HepG2 (cell line): ENCODE results near the gene ZNHIT6. TPM values are rescaled to one million over a fixed set of nuclear protein-coding genes. Genes with fewer than 3 reads are reported as not detected.

Experiments
- ARID3A ChIP-seq: IDR thresholded peaks from 2 replicates; pipeline ENCODE4 v1.6.1; 2012; ENCODE audit warnings: low read depth, low read length, improper control_type of control experiment
- ATF7 ChIP-seq, 2 experiments: fragments of 450-650 bp in 1 of 2; sonication (generic) in 1 of 2; formaldehyde crosslinking in 1 of 2; IDR thresholded peaks; 2 replicates each; pipeline versions ENCODE4 v1.4.0 to v1.6.1; 2016 to 2020; ENCODE audit warnings: antibody characterized with exemption in 1 of 2, mild to moderate bottlenecking in 1 of 2, missing genetic modification reagents in 1 of 2
- ATRX ChIP-seq: sonication (generic); formaldehyde crosslinking; IDR thresholded peaks from 2 replicates; pipeline ENCODE4 v1.4.0; 2020; ENCODE audit warnings: missing genetic modification reagents, borderline replicate concordance
- CC2D1A ChIP-seq: sonication (generic); formaldehyde crosslinking; IDR thresholded peaks from 2 replicates; pipeline ENCODE4 v1.8.1; 2023; ENCODE audit warnings: mild to moderate bottlenecking, missing genetic modification reagents
- CREB1 ChIP-seq, 2 experiments: fragments of 450-650 bp in 1 of 2; IDR thresholded peaks; 2 replicates each; pipeline ENCODE4 v1.6.1; 2016 to 2017; ENCODE audit warnings: control low read depth in 1 of 2, mild to moderate bottlenecking in 1 of 2, missing compliant biosample characterization in 1 of 2, missing genetic modification characterization in 1 of 2
- FOXP1 ChIP-seq, 2 experiments: fragments of 450-650 bp in 1 of 2; IDR thresholded peaks; 2 replicates each; pipeline ENCODE4 v1.6.1; 2017 to 2018; ENCODE audit warnings: antibody characterized with exemption in 1 of 2
- FOXP4 ChIP-seq: sonication (generic); formaldehyde crosslinking; IDR thresholded peaks from 2 replicates; pipeline ENCODE4 v1.4.0; 2020; ENCODE audit warnings: missing genetic modification reagents
- GATAD2A ChIP-seq: IDR thresholded peaks from 2 replicates; pipeline ENCODE4 v1.6.1; 2016
- HNF1B ChIP-seq: sonication (generic); formaldehyde crosslinking; IDR thresholded peaks from 2 replicates; pipeline ENCODE4 v1.5.1; 2020; ENCODE audit warnings: mild to moderate bottlenecking, moderate library complexity, missing genetic modification reagents
- MED1 ChIP-seq: sonication (generic); formaldehyde crosslinking; IDR thresholded peaks from 2 replicates; pipeline ENCODE4 v1.4.0; 2020; ENCODE audit warnings: missing genetic modification reagents
- MIXL1 ChIP-seq: IDR thresholded peaks from 2 replicates; pipeline ENCODE4 v1.6.1; 2016
- NCOA2 ChIP-seq: sonication (generic); formaldehyde crosslinking; IDR thresholded peaks from 2 replicates; pipeline ENCODE4 v1.8.0; 2022; ENCODE audit warnings: inconsistent platforms
- RARA ChIP-seq: IDR thresholded peaks from 2 replicates; pipeline ENCODE4 v1.6.1; 2016; ENCODE audit warnings: missing genetic modification reagents, missing compliant biosample characterization
- ZNF24 ChIP-seq: fragments of 450-650 bp; IDR thresholded peaks from 2 replicates; pipeline ENCODE4 v1.6.1; 2017; ENCODE audit warnings: antibody characterized with exemption, mild to moderate bottlenecking
- ZNF607 ChIP-seq: sonication (generic); formaldehyde crosslinking; IDR thresholded peaks from 2 replicates; pipeline ENCODE4 v1.5.1; 2020; ENCODE audit warnings: missing genetic modification reagents, mild to moderate bottlenecking, borderline replicate concordance
- ZNF614 ChIP-seq: IDR thresholded peaks from 2 replicates; pipeline ENCODE4 v1.6.1; 2018; ENCODE audit warnings: missing biosample characterization, missing genetic modification reagents, inconsistent platforms, borderline replicate concordance
- ZNF644 ChIP-seq: IDR thresholded peaks from 2 replicates; pipeline ENCODE4 v1.6.1; 2016; ENCODE audit warnings: low read depth
- ZZZ3 ChIP-seq: sonication (generic); formaldehyde crosslinking; IDR thresholded peaks from 2 replicates; pipeline ENCODE4 v1.4.0; 2020; ENCODE audit warnings: missing genetic modification reagents, mild to moderate bottlenecking, borderline replicate concordance
- polyA plus RNA-seq, 8 experiments: library from polyadenylated mRNA; depleted of rRNA in 3 of 8; stranded (reverse) in 7 of 8; unstranded in 1 of 8; fragments of >200 nt; fragmentation: Illumina TruSeq in 4 of 8; extraction: Trizol in 4 of 8; gene quantifications; 2 replicates each; pipeline versions ENCODE4 v1.2.1 to v1.2.3, GENCODE V29; 2011 to 2016; ENCODE audit warnings: low read depth in 4 of 8, missing spikeins in 1 of 8, mixed read lengths in 1 of 8; ENCODE audit not compliant: insufficient read depth in 1 of 8
- total RNA-seq, 5 experiments: library from RNA; depleted of rRNA; stranded (reverse); fragments of >200 nt; fragmentation: Illumina TruSeq; extraction: Trizol; gene quantifications; 2 replicates each; pipeline ENCODE4 v1.2.3, GENCODE V29; 2016; ENCODE audit warnings: low read depth in 1 of 5

The ZNHIT6 gene
- total and polyA plus RNA-seq, 2 of the 13 experiments (the other 11 are each of a cell fraction or from before 2014, with no cell fraction given): 6.0 to 15.2 TPM

DNA sequence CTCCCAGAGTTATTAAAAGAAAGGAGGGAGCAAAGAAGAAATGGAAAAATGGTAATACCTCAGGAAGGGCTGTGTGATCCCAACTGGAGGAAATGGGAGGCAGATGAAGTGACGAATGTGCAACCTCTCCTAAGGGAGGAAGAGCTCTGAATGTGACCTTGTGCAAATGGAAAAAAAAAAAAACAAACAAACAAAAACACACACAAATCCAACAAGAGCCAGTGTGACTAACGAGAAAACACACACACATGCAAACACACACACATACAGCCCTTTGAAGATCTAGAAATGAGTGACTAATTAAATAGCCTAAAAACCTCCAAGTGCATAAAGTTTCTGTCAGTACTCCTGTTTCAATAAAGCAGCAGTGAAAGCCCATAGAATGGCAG lies 78.7 kb downstream of the ZNHIT6 start (continued):
- TF ChIP-seq ZZZ3 (CRISPR knock-in tag): no peak
- TF ChIP-seq ATF7 (IDR thresholded peaks at IDR 0.05): peak; percentile 30; the same call in 1 of the 2 replicates
- TF ChIP-seq ATF7 (CRISPR knock-in tag; IDR thresholded peaks at IDR 0.05): no peak
- TF ChIP-seq ZNF614: no peak
- TF ChIP-seq FOXP4 (CRISPR knock-in tag): peak; percentile 94
- TF ChIP-seq ATRX: no peak
- peak; percentile 78; the same call in 1 of the 2 replicates for TF ChIP-seq HNF1B (CRISPR knock-in tag)
- TF ChIP-seq ZNF607 (CRISPR knock-in tag): 0 out of 2 replicates have a peak, but pooled peaks have one; percentile 11
- no peak for TF ChIP-seq ZNF644 (CRISPR knock-in tag)
- 0 out of 2 replicates have a peak, but pooled peaks have one; percentile 30 for TF ChIP-seq CC2D1A (CRISPR knock-in tag)
- no peak for TF ChIP-seq ZNF24
- TF ChIP-seq NCOA2 (CRISPR knock-in tag): peak; percentile 36; the same call in 1 of the 2 replicates
- peak; percentile 37; the same call in 1 of the 2 replicates for TF ChIP-seq RARA
- peak; percentile 77 for TF ChIP-seq ARID3A
- peak; percentile 28; the same call in 1 of the 2 replicates for TF ChIP-seq MIXL1 (CRISPR knock-in tag)
- TF ChIP-seq FOXP1 (IDR thresholded peaks at IDR 0.05): peak; percentile 98
- peak; percentile 96 for TF ChIP-seq FOXP1 (CRISPR knock-in tag; IDR thresholded peaks at IDR 0.05)
- TF ChIP-seq MED1 (CRISPR knock-in tag): peak; percentile 27; the same call in 1 of the 2 replicates
- peak; percentile 44; the same call in 1 of the 2 replicates for TF ChIP-seq CREB1 (IDR thresholded peaks at IDR 0.05)
- no peak for TF ChIP-seq CREB1 (CRISPR knock-in tag; IDR thresholded peaks at IDR 0.05)
- TF ChIP-seq GATAD2A (CRISPR knock-in tag): peak; percentile 51; the same call in 1 of the 2 replicates
